RPMI7951 (cell line): ENCODE data around the gene NRSN1. TPM values are rescaled to one million over a fixed set of nuclear protein-coding genes. Genes with fewer than 3 reads are reported as not detected.
"Not testable (repeated sequence)": the region's sequence is repeated elsewhere in the genome, so short reads cannot be mapped to it uniquely, and the experiment has no call there.

Experiments
- DNase-seq: peaks from one replicate; pipeline ENCODE4 v3.0.0-alpha.2; 2012; ENCODE audit warnings: low read depth
- total RNA-seq: library from RNA; depleted of rRNA; stranded (reverse); fragments of >200 nt; shearing (Covaris generic); gene quantifications from 2 replicates; pipeline ENCODE4 v1.2.3, GENCODE V29; 2014

NRSN1 gene
- total RNA-seq, 1 experiment from 2014 or later, result not detected

GRCh38 chr6:24140591-24140990 lies 14.6 kb downstream of the NRSN1 start:
- no peak for DNase-seq

DNA sequence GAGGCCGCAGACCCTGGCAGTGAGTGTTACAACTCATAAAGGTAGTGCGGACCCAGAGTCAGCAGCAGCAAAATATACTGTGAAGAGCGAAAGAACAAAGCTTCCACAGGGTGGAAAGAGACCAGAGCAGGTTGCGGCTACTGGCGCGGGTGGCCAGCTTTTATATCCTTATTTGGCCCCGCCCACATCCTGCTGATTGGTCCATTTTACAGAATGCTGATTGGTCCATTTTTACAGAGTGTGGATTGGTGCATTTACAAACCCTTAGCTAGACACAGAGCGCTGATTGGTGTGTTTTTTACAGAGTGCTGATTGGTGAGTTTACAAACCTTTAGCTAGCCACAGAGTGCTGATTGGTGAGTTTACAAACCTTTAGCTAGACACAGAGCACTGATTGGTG lies 16.7 kb downstream of the NRSN1 start:
- not testable (repeated sequence) for DNase-seq

DNA sequence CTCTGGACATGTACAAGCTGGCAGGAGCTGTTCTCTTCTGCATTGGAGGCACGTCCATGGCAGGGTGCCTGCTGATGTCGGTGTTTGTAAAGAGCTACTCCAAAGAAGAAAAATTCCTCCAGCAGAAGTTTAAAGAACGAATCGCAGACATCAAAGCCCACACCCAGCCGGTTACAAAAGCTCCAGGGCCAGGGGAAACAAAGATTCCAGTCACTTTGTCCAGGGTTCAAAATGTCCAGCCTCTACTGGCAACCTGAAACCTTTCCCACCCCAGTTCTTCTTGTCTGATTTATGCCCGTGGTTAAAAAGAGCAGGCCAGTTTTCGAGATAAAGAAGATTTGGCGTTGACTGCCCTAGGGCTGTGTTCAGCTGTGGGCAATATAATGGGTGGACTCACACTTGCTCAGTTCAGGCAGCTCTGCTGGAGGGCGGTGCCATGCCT lies 19.7 kb downstream of the NRSN1 start:
- no peak for DNase-seq

DNA sequence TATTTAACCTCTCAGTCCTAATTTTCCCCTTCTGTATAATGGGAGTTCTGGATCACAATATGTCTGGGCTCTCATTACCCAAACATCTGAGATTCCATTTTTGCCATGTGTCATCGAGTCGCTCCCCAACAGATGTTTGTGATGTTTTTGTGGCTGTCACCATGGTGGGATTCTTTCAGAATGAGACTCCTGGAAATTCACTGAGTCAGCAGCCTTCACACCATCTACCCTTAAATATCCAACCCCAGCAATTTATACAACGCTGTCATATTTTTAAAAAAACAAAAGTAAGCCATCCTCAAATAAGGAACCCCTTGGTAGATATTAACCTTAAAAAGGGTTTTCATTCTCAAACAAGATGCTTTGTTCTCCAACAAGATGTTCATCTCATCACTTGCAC lies 20.9 kb downstream of the NRSN1 start:
- DNase-seq, result no peak

GRCh38 chr6:24147511-24148153 lies 21.6 kb downstream of the NRSN1 start:
- no peak for DNase-seq

GRCh38 chr6:24148154-24148570 lies 22.1 kb downstream of the NRSN1 start:
- no peak for DNase-seq

DNA sequence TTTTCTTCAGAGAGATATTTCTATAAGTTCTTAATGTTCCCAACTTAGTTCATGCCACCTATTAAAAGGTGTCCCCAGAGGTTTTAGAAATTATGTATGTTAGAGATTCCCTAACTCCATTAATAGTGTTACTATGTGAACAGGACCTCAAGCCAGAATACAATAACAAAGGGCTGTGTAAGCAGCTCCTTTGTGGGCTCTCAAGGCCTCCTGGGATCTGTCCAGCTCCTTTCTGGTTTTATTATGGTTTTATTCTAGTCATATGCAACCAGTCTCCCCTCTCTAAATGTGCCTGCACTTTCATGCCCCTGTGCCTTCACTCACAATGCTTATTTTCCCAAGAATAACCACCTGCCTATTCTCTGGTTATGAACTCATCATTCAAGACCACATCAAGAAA lies 22.7 kb downstream of the NRSN1 start:
- DNase-seq, result no peak

GRCh38 chr6:24149296-24149695 lies 23.3 kb downstream of the NRSN1 start:
- DNase-seq, result no peak

- no peak for DNase-seq
Observed at GRCh38 chr6:24149836-24150235, 23.8 kb downstream of the NRSN1 start.

DNA sequence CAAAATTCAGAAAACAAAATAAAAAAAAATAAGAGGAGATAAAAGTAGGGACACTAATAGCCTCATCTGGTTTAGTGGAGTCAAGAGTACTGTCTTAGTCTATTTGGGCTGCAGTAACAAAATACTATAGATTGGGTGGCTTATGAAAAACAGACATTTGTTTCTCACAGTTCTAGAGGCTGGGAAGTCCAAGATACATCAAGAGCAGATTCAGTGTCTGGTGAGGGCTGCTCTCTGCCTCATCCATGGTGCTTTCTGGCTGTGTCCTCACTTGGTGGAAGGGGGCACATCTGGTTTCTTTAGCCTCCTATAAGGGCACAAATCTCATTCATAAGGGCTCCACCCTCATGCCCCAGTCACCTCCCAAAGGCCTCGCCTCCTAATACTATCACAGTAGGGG lies 26.0 kb downstream of the NRSN1 start:
- DNase-seq, result no peak

DNA sequence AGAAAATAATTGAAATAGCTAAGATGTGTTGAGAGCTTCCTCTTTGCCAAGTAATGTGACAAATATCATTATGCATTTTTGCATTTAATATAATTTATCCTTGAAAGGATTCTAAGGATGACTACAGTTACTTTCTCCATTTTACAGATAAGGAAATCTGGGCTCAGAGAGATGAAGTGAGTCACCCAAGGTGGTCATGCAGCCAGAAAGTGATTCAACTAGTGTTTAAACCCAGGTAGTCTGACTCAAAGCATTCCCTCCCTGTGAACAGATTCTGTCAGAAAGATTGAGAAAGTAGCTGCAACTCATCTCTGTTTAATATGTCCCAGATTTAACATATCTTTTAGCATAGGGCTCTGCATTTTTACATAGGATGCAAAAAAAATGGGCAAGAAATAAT lies 28.1 kb downstream of the NRSN1 start:
- no peak for DNase-seq

DNA sequence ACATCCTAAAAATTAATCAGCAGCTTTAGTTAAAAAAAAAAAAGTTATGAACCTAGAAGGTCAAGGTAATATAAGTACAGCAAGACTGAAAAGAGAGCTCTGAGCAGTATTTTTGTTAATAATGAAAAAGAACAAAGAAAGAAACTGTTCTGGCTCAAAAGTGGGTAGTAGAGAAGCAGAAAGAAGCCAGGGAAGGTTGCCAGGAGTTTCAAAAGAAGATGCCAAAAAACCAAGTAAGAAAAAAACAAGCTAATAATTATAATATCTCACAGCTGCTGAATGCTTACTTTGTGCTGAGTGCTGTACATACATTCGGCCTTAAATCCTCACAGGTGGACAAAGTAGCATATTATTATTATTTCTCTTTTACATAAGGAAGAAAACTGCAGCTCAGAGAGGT lies 31.9 kb downstream of the NRSN1 start:
- DNase-seq, result no peak

DNA sequence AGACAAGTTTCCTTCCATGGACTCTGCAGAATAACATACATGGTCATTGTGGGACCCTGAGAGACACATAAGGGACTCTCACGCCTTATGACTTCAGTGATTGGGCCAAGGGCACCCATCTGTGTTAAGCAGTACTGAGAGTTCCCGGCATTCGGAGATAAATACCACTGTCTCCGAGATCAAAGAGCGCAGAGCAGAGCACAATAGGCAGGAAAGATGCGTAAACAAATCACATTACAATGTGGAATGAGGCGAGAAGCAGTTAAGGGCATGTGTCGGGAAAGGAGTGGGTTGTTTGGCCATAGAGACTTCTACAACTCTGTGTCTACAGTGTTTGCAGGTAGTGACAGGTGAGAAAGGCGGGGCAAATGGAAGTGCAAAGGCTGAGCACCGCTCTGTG lies 57.6 kb downstream of the NRSN1 start:
- no peak for DNase-seq

DNA sequence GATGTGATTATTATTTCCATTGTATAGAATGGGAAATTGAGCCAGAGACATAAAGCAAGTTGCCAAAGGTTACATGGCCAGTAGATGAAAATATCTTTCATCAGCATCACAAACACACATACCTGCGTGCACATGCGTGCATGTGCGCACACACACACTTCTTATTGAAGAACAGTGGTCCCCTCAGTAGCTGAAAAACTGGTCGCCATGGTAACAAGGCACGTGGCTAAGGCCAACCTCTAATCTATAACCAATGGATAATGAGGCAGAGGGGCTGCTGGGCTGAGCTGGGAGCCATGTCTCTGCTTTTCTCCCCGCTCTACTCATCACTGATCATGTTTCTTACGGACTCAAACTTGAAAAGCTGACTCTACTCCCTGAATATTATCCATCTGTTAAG lies 60.3 kb downstream of the NRSN1 start:
- no peak for DNase-seq

DNA sequence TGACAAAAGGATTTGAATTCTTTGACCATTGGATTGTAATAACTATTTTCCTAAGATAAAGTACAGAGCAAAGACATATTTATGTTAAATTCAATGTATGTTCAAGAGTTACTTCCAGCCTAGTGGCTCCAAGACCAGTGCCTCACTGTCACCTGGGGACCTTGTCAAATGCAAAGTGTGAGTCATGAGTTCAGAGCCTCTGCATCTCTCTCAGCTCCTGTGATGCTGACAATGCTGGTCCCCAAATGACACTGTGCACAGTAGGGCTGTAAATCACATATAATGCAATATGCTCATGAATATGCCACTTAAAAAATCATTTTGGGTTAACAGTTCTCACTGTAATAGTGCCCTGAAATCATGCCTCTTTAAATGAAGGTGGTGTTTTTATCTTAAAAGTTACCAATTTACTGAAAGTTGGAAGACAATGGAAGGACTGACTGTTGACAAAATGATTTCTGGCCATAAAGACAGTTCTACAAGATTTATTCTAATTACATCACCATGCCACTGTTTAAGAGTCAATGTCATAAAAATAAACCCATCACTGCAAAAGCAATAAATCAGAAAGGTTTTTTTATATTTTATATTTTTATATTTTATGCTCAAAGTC lies 62.1 kb downstream of the NRSN1 start:
- DNase-seq, result no peak

GRCh38 chr6:24188578-24189080 lies 62.6 kb downstream of the NRSN1 start:
- DNase-seq, result no peak

DNA sequence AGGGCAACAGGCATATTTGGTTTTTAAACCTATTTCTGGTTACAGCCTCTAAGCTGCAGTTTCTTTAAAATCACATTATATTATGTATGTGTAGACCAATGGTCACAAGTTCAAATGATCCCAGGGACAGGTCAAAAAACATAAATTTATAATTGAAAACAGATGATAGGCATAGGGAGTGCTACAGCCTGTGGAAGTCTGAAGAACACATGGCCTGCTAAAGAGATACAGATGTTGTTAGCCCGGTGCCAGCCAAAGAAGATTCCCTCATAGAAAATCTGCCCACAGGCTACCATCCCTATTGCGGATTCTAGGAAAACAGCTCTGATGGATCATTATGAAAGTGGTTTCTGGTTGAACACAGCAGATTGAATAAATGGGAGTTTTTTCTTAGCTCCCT lies 65.3 kb downstream of the NRSN1 start:
- peak; percentile 15 for DNase-seq

- DNase-seq, result no peak
Observed at GRCh38 chr6:24193364-24193763, 67.3 kb downstream of the NRSN1 start.

DNA sequence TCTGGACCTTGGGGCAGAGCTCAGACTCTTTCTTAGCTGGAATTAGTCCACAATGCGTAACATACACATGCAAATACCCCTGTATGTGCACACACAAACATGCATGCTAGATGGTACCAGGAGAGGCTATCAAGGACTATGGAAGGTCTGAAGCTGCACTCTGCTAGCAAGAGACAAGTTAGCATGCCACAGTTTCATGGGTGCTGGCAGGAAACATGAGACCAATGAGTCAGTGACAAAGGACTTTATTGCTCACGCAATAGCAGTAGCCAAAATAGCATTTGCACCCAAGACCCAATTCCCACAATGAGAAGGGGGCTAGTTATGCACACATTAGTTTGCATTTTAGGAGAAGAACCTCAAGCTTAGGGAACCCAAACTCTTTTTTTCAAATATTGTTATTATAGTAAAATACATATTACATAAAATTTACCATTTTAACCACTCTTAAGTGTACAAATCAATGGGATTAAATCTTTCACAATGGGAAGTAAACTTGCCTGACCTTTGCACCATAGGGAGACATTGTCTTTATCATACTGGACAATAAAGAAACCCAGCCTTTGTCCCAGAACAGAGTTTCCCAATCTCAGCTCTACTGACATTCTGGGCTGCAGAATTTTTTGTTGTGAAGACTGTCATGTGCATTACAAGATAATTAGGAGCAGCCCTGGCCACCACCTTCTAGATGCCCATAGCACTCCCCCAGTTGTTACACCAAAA lies 69.1 kb downstream of the NRSN1 start:
- no peak for DNase-seq

DNA sequence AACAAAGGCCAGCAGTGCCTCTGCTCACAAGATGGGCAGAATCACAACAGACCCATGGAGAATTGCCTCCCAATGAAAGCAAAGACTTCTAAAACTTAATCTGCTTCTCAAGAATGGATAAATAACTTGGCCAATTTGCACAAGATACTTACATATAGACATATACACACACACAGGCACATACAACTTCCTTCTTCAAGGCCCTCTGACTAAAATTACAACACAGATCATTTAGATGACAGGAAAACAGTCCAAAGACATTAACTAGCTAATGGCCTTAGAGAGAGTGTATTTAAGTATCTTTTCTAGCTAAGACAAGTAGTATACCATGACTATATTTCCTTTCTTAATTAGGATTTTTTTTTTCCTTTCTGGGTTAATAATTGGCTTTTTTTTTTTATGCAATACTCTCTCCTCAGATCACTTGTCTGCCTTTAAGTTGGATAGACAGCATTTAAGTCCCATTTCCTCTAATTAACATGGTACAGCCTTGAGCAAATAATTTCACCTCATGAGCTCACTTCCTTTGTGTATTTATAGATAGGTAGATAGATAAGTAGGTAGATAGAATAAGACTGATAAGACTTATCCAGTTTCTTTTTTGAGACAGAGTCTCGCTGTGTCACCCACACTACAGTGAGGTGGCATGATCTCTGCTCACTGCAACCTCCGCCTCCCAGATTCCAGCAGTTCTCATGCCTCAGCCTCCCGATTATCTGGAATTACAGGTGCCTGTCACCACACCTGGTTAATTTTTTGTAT lies 70.0 kb downstream of the NRSN1 start:
- no peak for DNase-seq
